H1 (cell line): ENCODE results near the gene SPDYE18. TPM values are rescaled to one million over a fixed set of nuclear protein-coding genes. Genes with fewer than 3 reads are reported as not detected.
"Not testable (repeated sequence)": the region's sequence is repeated elsewhere in the genome, so short reads cannot be mapped to it uniquely, and the experiment has no call there.

ENCODE experiments used
- CTCF ChIA-PET: fragments of 300-600 bp; sonication (Branson Sonifier 250); formaldehyde crosslinking; loops from one replicate; lab custom pipeline; 2021; ENCODE audit not compliant: partially characterized antibody; lab: Charles Lee
- POLR2A ChIA-PET: fragments of 300-600 bp; sonication (Branson Sonifier 250); formaldehyde crosslinking; loops from one replicate; lab custom pipeline; 2021; ENCODE audit warnings: inconsistent platforms; ENCODE audit not compliant: partially characterized antibody; lab: Charles Lee
- DNase-seq, 2 experiments: peaks; one replicate each; pipeline versions ENCODE4 v3.0.0 to v3.0.0-alpha.2; 2010 to 2022; ENCODE audit warnings: low spot score in 2 of 2, low read depth in 1 of 2, mixed read lengths in 1 of 2
- FAIRE-seq: peaks from 2 replicates; lab custom pipeline; 2011; peaks lifted over from hg19 to GRCh38; lab: Jason Lieb, UNC
- H2AFZ ChIP-seq: 2 replicates; pipeline ENCODE4 v1.8.1; 2012; ENCODE audit warnings: low read length, inconsistent platforms
- H2AK5ac ChIP-seq: 2 replicates; pipeline ENCODE4 v1.6.1; 2013; ENCODE audit warnings: low read depth, low read length
- H2BK120ac ChIP-seq: replicated peaks from 2 replicates; pipeline ENCODE3; 2013; ENCODE audit warnings: low read depth, low read length, inconsistent platforms
- H2BK12ac ChIP-seq: 2 replicates; pipeline ENCODE4 v1.6.1; 2013; ENCODE audit warnings: low read depth, low read length
- H2BK15ac ChIP-seq: 2 replicates; pipeline ENCODE4 v1.6.1; 2013; ENCODE audit warnings: low read length
- H2BK20ac ChIP-seq: 2 replicates; pipeline ENCODE4 v1.6.1; 2013; ENCODE audit warnings: low read length
- H2BK5ac ChIP-seq: 2 replicates; pipeline ENCODE4 v1.6.1; 2013; ENCODE audit warnings: low read depth, low read length
- H3K14ac ChIP-seq: 2 replicates; pipeline ENCODE4 v1.6.1; 2013; ENCODE audit warnings: inconsistent platforms; ENCODE audit not compliant: insufficient read length
- H3K18ac ChIP-seq: 2 replicates; pipeline ENCODE4 v1.6.1; 2013; ENCODE audit warnings: low read length; ENCODE audit errors: extremely low read depth
- H3K23ac ChIP-seq: 2 replicates; pipeline ENCODE4 v1.6.1; 2013; ENCODE audit warnings: inconsistent platforms; ENCODE audit not compliant: insufficient read length
- H3K23me2 ChIP-seq: 2 replicates; pipeline ENCODE4 v1.6.1; 2013; ENCODE audit warnings: low read depth, low read length
- H3K27ac ChIP-seq: 2 replicates; pipeline ENCODE4 v1.6.1; 2011; ENCODE audit warnings: low read depth, low read length, inconsistent platforms
- H3K27me3 ChIP-seq, 4 experiments: replicated peaks in 1 of 4; 1 replicate in 1 of 4; 2 replicates in 3 of 4; pipeline versions ENCODE4 v1.6.1 to v1.8.1; 2011 to 2013; ENCODE audit warnings: low read length in 3 of 4, mild to moderate bottlenecking in 3 of 4, inconsistent platforms in 2 of 4, mixed read lengths in 2 of 4, moderate library complexity in 1 of 4; ENCODE audit not compliant: control insufficient read depth in 3 of 4, insufficient read depth in 3 of 4; ENCODE audit errors: extremely low read depth in 1 of 4
- H3K36me3 ChIP-seq, 4 experiments: 2 replicates each; pipeline versions ENCODE4 v1.6.1 to v1.8.1; 2011 to 2013; ENCODE audit warnings: mild to moderate bottlenecking in 4 of 4, low read length in 3 of 4, moderate library complexity in 2 of 4, control low read depth in 1 of 4, inconsistent platforms in 1 of 4; ENCODE audit not compliant: insufficient read depth in 4 of 4, control insufficient read depth in 2 of 4
- H3K4ac ChIP-seq: replicated peaks from 2 replicates; pipeline ENCODE3; 2013; ENCODE audit warnings: low read length, low read depth, mixed read lengths, inconsistent platforms; ENCODE audit not compliant: insufficient read length
- H3K4me1 ChIP-seq, 4 experiments: replicated peaks in 1 of 4; 1 replicate in 1 of 4; 2 replicates in 3 of 4; pipeline versions ENCODE4 v1.6.1 to v1.8.1; 2011 to 2013; ENCODE audit warnings: low read length in 3 of 4, inconsistent platforms in 2 of 4, mixed read lengths in 1 of 4; ENCODE audit not compliant: insufficient read depth in 4 of 4, control insufficient read depth in 3 of 4
- H3K4me2 ChIP-seq, 2 experiments: 2 replicates each; pipeline versions ENCODE4 v1.6.1 to v1.8.1; 2011 to 2013; ENCODE audit warnings: low read depth in 2 of 2, low read length in 2 of 2, control low read depth in 1 of 2, inconsistent platforms in 1 of 2, mild to moderate bottlenecking in 1 of 2; ENCODE audit not compliant: insufficient read depth in 1 of 2
- H3K4me3 ChIP-seq, 4 experiments: fragments of 200-600, 300-600 bp in 1 of 4; sonication (generic), shearing (Covaris generic), sonication (Bioruptor Twin) in 1 of 4; 2 replicates each; pipeline versions ENCODE4 v1.5.1 to v1.8.1; 2011 to 2016; ENCODE audit warnings: low read length in 4 of 4, low read depth in 3 of 4, control low read depth in 2 of 4, inconsistent platforms in 2 of 4, mild to moderate bottlenecking in 2 of 4, mixed read lengths in 1 of 4, moderate library complexity in 1 of 4; ENCODE audit not compliant: insufficient read depth in 2 of 4; ENCODE audit errors: extremely low read depth in 1 of 4
- H3K56ac ChIP-seq: replicated peaks from 2 replicates; pipeline ENCODE3; 2013; ENCODE audit warnings: low read depth, mild to moderate bottlenecking, mixed read lengths, low read length, inconsistent platforms; ENCODE audit not compliant: insufficient read length
- H3K79me1 ChIP-seq: 2 replicates; pipeline ENCODE4 v1.6.1; 2013; ENCODE audit warnings: low read depth, low read length, control low read depth
- H3K79me2 ChIP-seq, 2 experiments: 2 replicates each; pipeline versions ENCODE4 v1.6.1 to v1.8.1; 2012 to 2013; ENCODE audit warnings: low read length in 2 of 2, mild to moderate bottlenecking in 2 of 2, inconsistent platforms in 1 of 2; ENCODE audit not compliant: insufficient read depth in 2 of 2, control insufficient read depth in 1 of 2
- H3K9ac ChIP-seq, 4 experiments: replicated peaks in 1 of 4; 1 replicate in 1 of 4; 2 replicates in 3 of 4; pipeline versions ENCODE4 v1.6.1 to v1.8.1; 2011 to 2013; ENCODE audit warnings: low read depth in 3 of 4, low read length in 3 of 4, control low read depth in 2 of 4, mild to moderate bottlenecking in 2 of 4, moderate library complexity in 2 of 4, inconsistent platforms in 1 of 4; ENCODE audit errors: extremely low read depth in 1 of 4
- H3K9me3 ChIP-seq, 2 experiments: 2 replicates each; pipeline versions ENCODE4 v1.6.1 to v1.8.1; 2012 to 2013; ENCODE audit warnings: mild to moderate bottlenecking in 2 of 2, moderate library complexity in 2 of 2, control low read depth in 1 of 2, inconsistent platforms in 1 of 2, low read depth in 1 of 2, low read length in 1 of 2, mixed read lengths in 1 of 2; ENCODE audit not compliant: insufficient read depth in 2 of 2
- H4K20me1 ChIP-seq, 2 experiments: replicated peaks in 1 of 2; 2 replicates each; pipeline versions ENCODE3 to v1.8.1; 2011 to 2013; ENCODE audit warnings: inconsistent platforms in 2 of 2, low read length in 2 of 2, mild to moderate bottlenecking in 1 of 2; ENCODE audit not compliant: insufficient read depth in 2 of 2, control insufficient read depth in 1 of 2
- H4K5ac ChIP-seq: 2 replicates; pipeline ENCODE4 v1.6.1; 2013; ENCODE audit warnings: low read length, low read depth, mixed read lengths, inconsistent platforms; ENCODE audit not compliant: insufficient read length
- H4K8ac ChIP-seq: 2 replicates; pipeline ENCODE4 v1.8.0; 2013; ENCODE audit warnings: mild to moderate bottlenecking, moderate library complexity, low read length, inconsistent platforms; ENCODE audit not compliant: insufficient read depth; ENCODE audit errors: extremely low read depth
- H4K91ac ChIP-seq: replicated peaks from 2 replicates; pipeline ENCODE3; 2013; ENCODE audit warnings: low read length, mixed read lengths, inconsistent platforms; ENCODE audit not compliant: insufficient read length
- WGBS, 2 experiments: shearing (Covaris generic) in 1 of 2; methylation state at CpG; one replicate each; pipeline versions ENCODE4 v1.1.6 to v1.1.7; 2013 to 2015; ENCODE audit warnings: low lambda C conversion rate in 2 of 2, mixed read lengths in 2 of 2, inconsistent platforms in 1 of 2, low coverage in 1 of 2, missing lambda C conversion rate in 1 of 2; ENCODE audit not compliant: insufficient replicate concordance in 2 of 2, insufficient coverage in 1 of 2, insufficient read length in 1 of 2; ENCODE audit errors: extremely low coverage in 1 of 2, missing lambda C conversion rate in 1 of 2; 5-methylcytosine and 5-hydroxymethylcytosine counted together
- polyA plus RNA-seq, 7 experiments: library from polyadenylated mRNA; depleted of rRNA in 3 of 7; stranded (reverse) in 5 of 7; unstranded in 2 of 7; fragments of >200 nt in 5 of 7; fragments of 200-250 nt in 2 of 7; gene quantifications; 1 replicate in 5 of 7; 2 replicates in 1 of 7; 4 replicates in 1 of 7; pipeline versions ENCODE4 v1.2.1 to v1.2.3, GENCODE V29; 2011 to 2013; ENCODE audit warnings: missing spikeins in 2 of 7, mixed read lengths in 2 of 7
- total RNA-seq: library from RNA; stranded (reverse); fragmentation: NEBNext Ultra II Directional; extraction: Animal tissue kit (Norgen Biotek cat#: 25700); gene quantifications from 2 replicates; pipeline ENCODE4 v1.2.1, GENCODE V29; 2021

Gene SPDYE18
- total and polyA plus RNA-seq, 2 of the 8 experiments (the other 6 are each of a cell fraction or from before 2014, with no cell fraction given): not detected

DNA sequence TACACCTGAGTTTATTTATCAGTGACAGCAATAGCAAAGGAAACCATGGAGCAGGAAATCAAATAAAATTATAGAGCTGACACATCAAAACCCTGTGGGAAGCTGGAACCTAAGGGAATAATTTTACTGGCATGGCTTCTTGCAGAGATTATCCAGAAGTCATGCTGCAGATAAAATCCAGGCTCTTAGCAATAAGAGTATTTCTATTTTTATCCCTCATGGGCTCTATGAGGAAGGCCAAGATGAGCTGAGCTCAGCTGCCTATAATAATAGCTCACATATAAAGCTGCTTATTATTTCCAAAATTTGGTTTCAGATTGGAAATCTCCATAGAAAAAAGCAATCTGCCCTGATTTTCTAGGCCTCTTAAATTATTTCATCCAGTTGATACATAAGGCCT, 16.8 kb upstream of the SPDYE18 start:
- H3K4ac ChIP-seq, H3K4me3 ChIP-seq, H3K4me2 ChIP-seq, H2BK5ac ChIP-seq, H2BK120ac ChIP-seq, H3K23me2 ChIP-seq, H3K56ac ChIP-seq, H3K79me1 ChIP-seq, POLR2A ChIA-PET, H2BK15ac ChIP-seq, H3K4me1 ChIP-seq, FAIRE-seq, H2AK5ac ChIP-seq, H3K27me3 ChIP-seq, H4K8ac ChIP-seq, H3K23ac ChIP-seq, DNase-seq, H3K36me3 ChIP-seq, H3K79me2 ChIP-seq, H2BK20ac ChIP-seq, H2AFZ ChIP-seq, H3K27ac ChIP-seq, H3K9ac ChIP-seq, H3K9me3 ChIP-seq, CTCF ChIA-PET, H4K91ac ChIP-seq, H2BK12ac ChIP-seq, H3K18ac ChIP-seq, H3K14ac ChIP-seq, H4K5ac ChIP-seq, H4K20me1 ChIP-seq: not testable (repeated sequence)

DNA sequence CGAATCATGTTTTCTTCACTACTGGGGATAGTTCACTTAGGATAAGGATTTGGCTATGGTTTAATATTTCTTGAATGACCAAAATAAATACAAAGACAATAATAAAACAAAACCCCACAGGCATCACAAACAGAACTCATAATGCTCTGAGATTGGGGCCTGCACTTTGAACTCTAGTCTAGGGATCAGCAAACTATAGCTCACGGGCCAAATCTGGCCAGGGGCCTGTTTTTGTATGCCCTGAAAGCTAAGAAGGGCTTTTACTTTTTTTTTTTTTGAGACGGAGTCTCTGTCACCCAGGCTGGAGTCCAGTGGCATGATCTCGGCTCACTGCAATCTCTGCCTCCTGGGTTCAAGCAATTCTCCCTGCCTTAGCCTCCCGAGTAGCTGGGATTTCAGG, 14.7 kb upstream of the SPDYE18 start:
- H3K4me3 ChIP-seq, H2BK12ac ChIP-seq, H3K9me3 ChIP-seq, H3K14ac ChIP-seq, H2BK5ac ChIP-seq, H4K20me1 ChIP-seq, H3K56ac ChIP-seq, CTCF ChIA-PET, H2AFZ ChIP-seq, H3K36me3 ChIP-seq, FAIRE-seq, H4K5ac ChIP-seq, H3K4me1 ChIP-seq, H4K8ac ChIP-seq, H2BK15ac ChIP-seq, H3K79me1 ChIP-seq, H2BK120ac ChIP-seq, H3K79me2 ChIP-seq, H4K91ac ChIP-seq, H3K23ac ChIP-seq, DNase-seq, H3K4ac ChIP-seq, H2BK20ac ChIP-seq, H3K27me3 ChIP-seq, H3K18ac ChIP-seq, H3K27ac ChIP-seq, H3K9ac ChIP-seq, H3K23me2 ChIP-seq, H2AK5ac ChIP-seq, H3K4me2 ChIP-seq, POLR2A ChIA-PET: not testable (repeated sequence)
- 93% methylated on average over 4 of the region's 5 CpGs; no CpG with 5 or more reads in 1 of the 2 experiments for WGBS, 2 experiments
